ENCODE results near the gene FOXJ1. TPM values are rescaled to one million over a fixed set of nuclear protein-coding genes. Genes with fewer than 3 reads are reported as not detected.
"Not testable (repeated sequence)": the region's sequence is repeated elsewhere in the genome, so short reads cannot be mapped to it uniquely, and the experiment has no call there.

Gene FOXJ1, protein sequence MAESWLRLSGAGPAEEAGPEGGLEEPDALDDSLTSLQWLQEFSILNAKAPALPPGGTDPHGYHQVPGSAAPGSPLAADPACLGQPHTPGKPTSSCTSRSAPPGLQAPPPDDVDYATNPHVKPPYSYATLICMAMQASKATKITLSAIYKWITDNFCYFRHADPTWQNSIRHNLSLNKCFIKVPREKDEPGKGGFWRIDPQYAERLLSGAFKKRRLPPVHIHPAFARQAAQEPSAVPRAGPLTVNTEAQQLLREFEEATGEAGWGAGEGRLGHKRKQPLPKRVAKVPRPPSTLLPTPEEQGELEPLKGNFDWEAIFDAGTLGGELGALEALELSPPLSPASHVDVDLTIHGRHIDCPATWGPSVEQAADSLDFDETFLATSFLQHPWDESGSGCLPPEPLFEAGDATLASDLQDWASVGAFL
- total RNA-seq = under 1 TPM; 0.64 to 0.94 TPM
- 0.68 TPM for polyA plus RNA-seq

DNA sequence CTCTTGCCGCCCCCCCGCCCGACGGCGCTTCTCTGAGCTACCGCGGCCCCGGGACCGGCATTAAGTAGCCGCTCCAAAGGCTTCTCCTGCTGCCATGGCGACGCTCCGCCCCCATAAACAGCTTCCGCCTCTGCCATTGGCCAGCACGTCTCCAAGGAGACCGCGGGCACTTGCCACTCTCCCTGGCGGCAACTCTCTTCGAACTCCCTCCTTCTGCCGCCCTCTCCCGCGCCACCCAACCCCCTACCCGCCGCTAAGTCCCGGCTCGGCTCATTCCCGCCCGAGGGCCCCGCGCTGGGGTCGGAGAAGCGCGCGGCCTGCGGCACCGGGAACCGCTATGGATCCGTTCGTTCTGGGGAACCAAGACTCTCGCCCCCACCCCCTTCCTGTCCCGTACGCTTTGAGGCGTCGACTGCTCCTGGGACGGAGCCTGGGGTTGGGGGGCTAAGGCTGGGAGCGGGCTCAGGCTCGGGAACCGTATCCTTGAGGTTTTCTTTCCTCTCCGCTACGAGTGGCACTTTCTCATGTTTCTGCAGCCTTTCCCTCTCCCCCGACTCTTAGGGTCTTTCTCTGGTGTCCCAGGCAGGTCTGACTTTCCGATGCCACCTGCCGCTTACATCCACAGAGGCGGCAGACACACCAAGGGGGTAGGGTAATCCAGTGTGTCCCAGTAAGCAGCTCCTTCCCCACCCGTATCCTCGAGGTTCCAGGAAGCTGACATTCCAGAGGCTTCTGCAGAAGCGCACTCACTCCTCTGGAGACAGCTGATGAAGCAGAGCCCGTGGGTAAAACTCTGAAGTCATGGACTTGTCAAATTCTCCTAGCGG is at the start of gene FOXJ1:
Gene FOXJ1, minus strand, starts transcription at position 34 of the 827 bp plus-strand sequence. CDS start 850 bp downstream, outside the sequence.
- H3K27me3 ChIP-seq (ENCODE audit: insufficient read depth, low read length, poor library complexity, severe bottlenecking) = no peaks in the 10 kb centered on the region
- Mint-ChIP-seq H3K27me3 (peaks cover 0 to 7% of the 10 kb centered on the region in 2 donors), H3K36me3 (no peaks in the 10 kb centered on the region), H3K4me3 (peak within 1 kb of the TSS; percentile 81 to 90 (median 85)), H3K27ac (peak within 1 kb of the TSS; percentile 57 to 92 (median 84)), H3K9me3 (no peaks in the 10 kb centered on the region), H3K4me1 (peaks cover 51 to 68% (median 53%) of the 10 kb centered on the region in 3 donors)
- CTCF ChIA-PET = interaction anchor here (0.6 to 7.7 kb wide), 6 partner anchors 8 to 138 kb away, joined by 3 to 65 read pairs (median 4); no protein-coding TSS in a partner anchor
- DNase-seq = peak; percentile 83 to 95 (median 91)
- no peaks in the 10 kb centered on the region for H3K36me3 ChIP-seq (ENCODE audit: insufficient read depth, low read length)
- POLR2A ChIA-PET = interaction anchor here (0.9 to 1.5 kb wide), 8 partner anchors 12 to 138 kb away, joined by 3 to 5 read pairs (median 4); partner anchors contain the start of gene UBALD2
- H3K27ac ChIP-seq (ENCODE audit: low read depth, low read length) = no peak within 1 kb of the TSS
- H3K9me3 ChIP-seq (ENCODE audit: low read length) = no peaks in the 10 kb centered on the region
- H3K4me3 ChIP-seq (ENCODE audit: low read length) = peak within 1 kb of the TSS; percentile 66
- H3K4me1 ChIP-seq (ENCODE audit: insufficient read depth, low read length) = peaks cover 60% of the 10 kb centered on the region

DNA sequence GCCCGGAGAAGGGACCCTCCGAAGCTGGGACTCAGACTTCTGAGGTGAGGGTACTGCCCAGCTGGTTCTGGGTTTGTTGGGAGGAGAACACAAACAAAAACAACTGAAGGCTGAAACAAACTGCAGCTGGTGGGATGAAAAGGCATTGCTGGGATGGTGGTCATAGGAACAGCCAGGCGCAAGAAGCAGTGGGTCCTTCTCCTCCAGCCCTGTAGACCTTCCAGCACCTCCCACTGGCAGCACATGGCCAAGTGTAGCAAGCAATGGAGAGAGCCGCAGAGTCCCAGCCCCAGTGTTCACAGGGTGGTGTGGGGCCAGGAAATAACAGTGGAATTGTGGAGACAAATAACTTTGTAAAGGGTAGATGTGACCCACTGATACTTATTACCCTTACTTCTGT is 48.7 kb upstream of the FOXJ1 start:
- no peaks in the 10 kb centered on the region for H3K9me3 Mint-ChIP-seq
- no peaks in the 10 kb centered on the region for H3K36me3 ChIP-seq (ENCODE audit: insufficient read depth, low read length)
- H3K4me1 ChIP-seq (ENCODE audit: insufficient read depth, low read length) = peaks cover 77% of the 10 kb centered on the region
- no peak overlapping the region for H3K4me3 ChIP-seq (ENCODE audit: low read length)
- ChIA-PET CTCF (interaction anchor here (1.0 to 5.4 kb wide), 9 partner anchors 9 to 90 kb away, joined by 3 to 34 read pairs (median 6); partner anchors contain the start of gene UBALD2), POLR2A (interaction anchor here (0.7 to 1.2 kb wide), 2 partner anchors 19 to 75 kb away, joined by 3 to 4 read pairs; no protein-coding TSS in a partner anchor)
- peaks cover 64 to 76% (median 70%) of the 10 kb centered on the region in 3 donors for H3K4me1 Mint-ChIP-seq
- H3K27ac Mint-ChIP-seq = peak overlapping the region; percentile 78 to 97 (median 92)
- DNase-seq = no peak
- peaks cover 0 to 6% (median 1%) of the 10 kb centered on the region in 3 donors for H3K36me3 Mint-ChIP-seq
- H3K9me3 ChIP-seq (ENCODE audit: low read length) = no peaks in the 10 kb centered on the region
- no peaks in the 10 kb centered on the region for H3K27me3 Mint-ChIP-seq
- no peaks in the 10 kb centered on the region for H3K27me3 ChIP-seq (ENCODE audit: insufficient read depth, low read length, poor library complexity, severe bottlenecking)
- peak overlapping the region in 6 of 7 donors; percentile 44 to 73 (median 65) for H3K4me3 Mint-ChIP-seq
- peak overlapping the region; percentile 24 for H3K27ac ChIP-seq (ENCODE audit: low read depth, low read length)

DNA sequence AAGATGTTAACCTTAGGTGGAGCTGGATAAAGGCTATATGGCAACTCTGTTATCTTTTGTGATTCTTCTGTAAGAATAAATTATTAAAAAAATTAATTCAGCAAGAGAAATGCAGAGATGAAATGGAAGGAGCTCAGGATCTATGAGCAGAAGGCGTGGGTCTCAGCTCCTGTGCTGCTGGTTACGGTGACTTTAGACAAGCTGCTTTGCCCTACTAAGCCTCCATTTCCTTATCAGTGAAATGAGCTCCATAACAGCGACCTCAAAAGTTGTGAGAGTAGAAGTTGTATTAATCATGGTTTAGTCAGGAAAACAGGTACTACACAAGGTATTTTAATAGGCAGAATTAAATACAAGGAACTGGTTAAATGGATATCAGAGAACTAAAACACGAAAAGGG is 48.2 kb upstream of the FOXJ1 start:
- peaks cover 79% of the 10 kb centered on the region for H3K4me1 ChIP-seq (ENCODE audit: insufficient read depth, low read length)
- Mint-ChIP-seq H3K4me3 (peak overlapping the region in 6 of 7 donors; percentile 44 to 73 (median 65)), H3K36me3 (peaks cover 0 to 6% (median 0%) of the 10 kb centered on the region in 3 donors), H3K4me1 (peaks cover 64 to 77% (median 70%) of the 10 kb centered on the region in 3 donors), H3K27ac (peak overlapping the region; percentile 78 to 97 (median 92)), H3K9me3 (no peaks in the 10 kb centered on the region), H3K27me3 (no peaks in the 10 kb centered on the region)
- no peaks in the 10 kb centered on the region for H3K27me3 ChIP-seq (ENCODE audit: insufficient read depth, low read length, poor library complexity, severe bottlenecking)
- no peak overlapping the region for H3K4me3 ChIP-seq (ENCODE audit: low read length)
- H3K36me3 ChIP-seq (ENCODE audit: insufficient read depth, low read length) = no peaks in the 10 kb centered on the region
- peak overlapping the region; percentile 24 for H3K27ac ChIP-seq (ENCODE audit: low read depth, low read length)
- ChIA-PET POLR2A (interaction anchor here (0.7 to 1.2 kb wide), 2 partner anchors 76 to 82 kb away, joined by 3 read pairs; no protein-coding TSS in a partner anchor), CTCF (interaction anchor here (1.0 to 5.4 kb wide), 10 partner anchors 9 to 90 kb away, joined by 3 to 34 read pairs (median 5); partner anchors contain the start of gene UBALD2)
- no peaks in the 10 kb centered on the region for H3K9me3 ChIP-seq (ENCODE audit: low read length)
- no peak for DNase-seq

- peaks cover 75% of the 10 kb centered on the region for H3K4me1 ChIP-seq (ENCODE audit: insufficient read depth, low read length)
- H3K27ac ChIP-seq (ENCODE audit: low read depth, low read length) = no peak overlapping the region
- ChIA-PET CTCF (interaction anchor here (1.0 to 5.4 kb wide), 10 partner anchors 19 to 209 kb away, joined by 3 to 33 read pairs (median 4); partner anchors contain the start of genes SPHK1 and UBALD2), POLR2A (interaction anchor here (0.7 to 1.2 kb wide), 2 partner anchors 76 to 83 kb away, joined by 3 read pairs; no protein-coding TSS in a partner anchor)
- no peak for DNase-seq
- peak overlapping the region in 6 of 7 donors; percentile 38 to 75 (median 65) for H3K4me3 Mint-ChIP-seq
- H3K36me3 ChIP-seq (ENCODE audit: insufficient read depth, low read length) = no peaks in the 10 kb centered on the region
- H3K27me3 Mint-ChIP-seq = no peaks in the 10 kb centered on the region
- H3K9me3 ChIP-seq (ENCODE audit: low read length) = no peaks in the 10 kb centered on the region
- peak overlapping the region; percentile 49 for H3K4me3 ChIP-seq (ENCODE audit: low read length)
- no peaks in the 10 kb centered on the region for H3K9me3 Mint-ChIP-seq
- H3K27ac Mint-ChIP-seq = peak overlapping the region; percentile 77 to 96 (median 88)
- H3K27me3 ChIP-seq (ENCODE audit: insufficient read depth, low read length, poor library complexity, severe bottlenecking) = no peaks in the 10 kb centered on the region
- peaks cover 56 to 70% (median 61%) of the 10 kb centered on the region in 3 donors for H3K4me1 Mint-ChIP-seq
- peaks cover 0 to 3% (median 0%) of the 10 kb centered on the region in 3 donors for H3K36me3 Mint-ChIP-seq
Observed at GRCh38 chr17:76188213-76189016, 47.4 kb upstream of the FOXJ1 start.

- peaks cover 69% of the 10 kb centered on the region for H3K4me1 ChIP-seq (ENCODE audit: insufficient read depth, low read length)
- ChIA-PET POLR2A (interaction anchor here (1.0 kb wide), 1 partner anchor 80 kb away, joined by 3 read pairs; no protein-coding TSS in a partner anchor), CTCF (interaction anchor here (1.6 to 3.1 kb wide), 2 partner anchors 65 to 198 kb away, joined by 3 to 12 read pairs; partner anchors contain the start of gene SPHK1)
- H3K9me3 Mint-ChIP-seq; H3K36me3 ChIP-seq (ENCODE audit: insufficient read depth, low read length); H3K9me3 ChIP-seq (ENCODE audit: low read length); DNase-seq; H3K36me3 Mint-ChIP-seq; H3K27ac ChIP-seq (ENCODE audit: low read depth, low read length); H3K27me3 ChIP-seq (ENCODE audit: insufficient read depth, low read length, poor library complexity, severe bottlenecking); H3K27me3 Mint-ChIP-seq; H3K4me3 ChIP-seq (ENCODE audit: low read length): not testable (repeated sequence)
- H3K4me3 Mint-ChIP-seq = peak overlapping the region in 4 of 7 donors; percentile 24 to 64 (median 32)
- H3K4me1 Mint-ChIP-seq = peaks cover 46 to 61% (median 52%) of the 10 kb centered on the region in 3 donors
- H3K27ac Mint-ChIP-seq = peak overlapping the region in 5 of 8 donors; percentile 48 to 83 (median 66)
Observed at GRCh38 chr17:76186774-76187173, 45.7 kb upstream of the FOXJ1 start.

- H3K36me3 Mint-ChIP-seq = peaks cover 0 to 3% (median 0%) of the 10 kb centered on the region in 3 donors
- CTCF ChIA-PET = interaction anchor here (0.6 to 10.1 kb wide), 9 partner anchors 11 to 115 kb away, joined by 3 to 119 read pairs (median 4); no protein-coding TSS in a partner anchor
- no peaks in the 10 kb centered on the region for H3K9me3 Mint-ChIP-seq
- DNase-seq = no peak
- H3K4me1 Mint-ChIP-seq = peaks cover 51 to 68% (median 56%) of the 10 kb centered on the region in 3 donors
- Histone ChIP-seq H3K4me1 (ENCODE audit: insufficient read depth, low read length) (peaks cover 69% of the 10 kb centered on the region), H3K4me3 (ENCODE audit: low read length) (no peak overlapping the region), H3K27me3 (ENCODE audit: insufficient read depth, low read length, poor library complexity, severe bottlenecking) (no peaks in the 10 kb centered on the region), H3K36me3 (ENCODE audit: insufficient read depth, low read length) (no peaks in the 10 kb centered on the region), H3K9me3 (ENCODE audit: low read length) (no peaks in the 10 kb centered on the region), H3K27ac (ENCODE audit: low read depth, low read length) (no peak overlapping the region)
- H3K27me3 Mint-ChIP-seq = no peaks in the 10 kb centered on the region
- no peak overlapping the region for H3K4me3 Mint-ChIP-seq
- H3K27ac Mint-ChIP-seq = peak overlapping the region in 3 of 8 donors; percentile 10 to 48 (median 29)
- POLR2A ChIA-PET = interaction anchor here (1.0 kb wide), 1 partner anchor 87 kb away, joined by 3 read pairs; no protein-coding TSS in a partner anchor
Observed at GRCh38 chr17:76184290-76184689, 43.2 kb upstream of the FOXJ1 start.

Measured in CD8-positive, alpha-beta memory T cell (primary cell).